GM12878 (cell line): Measurements from ENCODE around the gene MAP1A. TPM values are rescaled to one million over a fixed set of nuclear protein-coding genes. Genes with fewer than 3 reads are reported as not detected.

Source experiments
- ATAC-seq: fragments of 200-7000 bp; cut with Tn5 transposase; 3 replicates; pipeline ENCODE4 v1.9.1; 2020; ENCODE audit warnings: mild to moderate bottlenecking, moderate library complexity
- BruUV-seq: library from RNA; stranded (reverse); fragments of 400-500 nt; replicated peaks from 2 replicates; lab custom pipeline; 2021; lab: Mats Ljungman, UMichigan
- CTCF ChIA-PET: fragments of 300-600 bp; sonication (Branson Sonifier 250); formaldehyde crosslinking; extraction: SDS; loops from one replicate; lab custom pipeline; 2021; ENCODE audit warnings: inconsistent platforms; lab: Yijun Ruan, JAX
- POLR2A ChIA-PET: fragments of 350-600 bp; formaldehyde crosslinking; extraction: SDS; loops from one replicate; lab custom pipeline; 2021; ENCODE audit warnings: inconsistent platforms; lab: Charles Lee
- RAD21 ChIA-PET: fragments of 300-600 bp; sonication (Branson Sonifier 250); formaldehyde crosslinking; loops from one replicate; lab custom pipeline; 2023; ENCODE audit warnings: antibody characterized with exemption; ENCODE audit not compliant: unreplicated experiment; lab: Charles Lee
- SMC1A ChIA-PET: fragments of 300-600 bp; sonication (Branson Sonifier 250); formaldehyde crosslinking; loops from one replicate; lab custom pipeline; 2023; ENCODE audit not compliant: unreplicated experiment, uncharacterized antibody; lab: Charles Lee
- DNase-seq: peaks from one replicate; pipeline ENCODE4 v3.0.0-alpha.2; 2011; ENCODE audit warnings: low read depth, low spot score
- FAIRE-seq: peaks from 3 replicates; lab custom pipeline; 2011; peaks lifted over from hg19 to GRCh38; lab: Jason Lieb, UNC
- H2AFZ ChIP-seq: 2 replicates; pipeline ENCODE4 v1.6.0; 2011; ENCODE audit warnings: low read depth, low read length, control low read depth; ENCODE audit not compliant: control insufficient read depth
- H3K27ac ChIP-seq: 2 replicates; pipeline ENCODE4 v1.5.1; 2011; ENCODE audit warnings: control low read depth; ENCODE audit not compliant: control insufficient read depth, insufficient read depth
- H3K27me3 ChIP-seq, 2 experiments: replicated peaks in 1 of 2; 2 replicates each; pipeline versions ENCODE4 v1.6.0 to v1.6.1; 2011; ENCODE audit warnings: low read length in 1 of 2; ENCODE audit not compliant: control insufficient read depth in 2 of 2, insufficient read depth in 2 of 2
- H3K36me3 ChIP-seq, 2 experiments: 2 replicates each; pipeline ENCODE4 v1.5.1; 2011; ENCODE audit warnings: low read length in 1 of 2; ENCODE audit not compliant: control insufficient read depth in 2 of 2, insufficient read depth in 2 of 2
- H3K4me1 ChIP-seq: 2 replicates; pipeline ENCODE4 v1.6.1; 2011; ENCODE audit warnings: mild to moderate bottlenecking, low read length, moderate library complexity, mixed read lengths; ENCODE audit not compliant: control insufficient read depth, insufficient read depth
- H3K4me2 ChIP-seq: 2 replicates; pipeline ENCODE4 v1.6.0; 2011; ENCODE audit warnings: control low read depth; ENCODE audit not compliant: control insufficient read depth, insufficient read depth
- H3K4me3 ChIP-seq: fragments of 200-600 bp; sonication (generic); 2 replicates; pipeline ENCODE4 v1.5.1; 2016
- H3K79me2 ChIP-seq: 2 replicates; pipeline ENCODE4 v1.6.0; 2011; ENCODE audit warnings: low read length; ENCODE audit not compliant: control insufficient read depth, insufficient read depth
- H3K9ac ChIP-seq: 2 replicates; pipeline ENCODE4 v1.8.0; 2011; ENCODE audit warnings: low read length, control low read depth, mixed read lengths; ENCODE audit not compliant: control insufficient read depth, insufficient read depth
- H3K9me3 ChIP-seq: replicated peaks from 3 replicates; pipeline ENCODE4 v1.5.1; 2011; ENCODE audit warnings: mild to moderate bottlenecking, low read length; ENCODE audit not compliant: control insufficient read depth, insufficient read depth
- H4K20me1 ChIP-seq: 2 replicates; pipeline ENCODE4 v1.6.0; 2011; ENCODE audit not compliant: control insufficient read depth, insufficient read depth
- CHD4 ChIP-seq: fragments of 200-600 bp; sonication (generic); IDR thresholded peaks from 2 replicates; pipeline ENCODE4 v1.6.1; 2016; ENCODE audit warnings: mild to moderate bottlenecking
- CTCF ChIP-seq, 3 experiments: IDR thresholded peaks in 2 of 3; conservative IDR thresholded peaks in 1 of 3; 2 replicates each; pipeline ENCODE4 v1.5.1; 2011; ENCODE audit warnings: low read depth in 3 of 3, low read length in 3 of 3, mild to moderate bottlenecking in 3 of 3, control low read depth in 2 of 3, moderate library complexity in 2 of 3, inconsistent platforms in 1 of 3, mixed read lengths in 1 of 3; ENCODE audit not compliant: control insufficient read depth in 2 of 3, insufficient read depth in 1 of 3; ENCODE audit errors: extremely low read depth in 1 of 3
- NKRF ChIP-seq: fragments of 450-650 bp; conservative IDR thresholded peaks from 2 replicates; pipeline ENCODE4 v1.6.1; 2017; ENCODE audit warnings: mild to moderate bottlenecking, moderate library complexity
- PAX8 ChIP-seq: fragments of 450-650 bp; IDR thresholded peaks from 2 replicates; pipeline ENCODE4 v1.6.1; 2017; ENCODE audit warnings: mild to moderate bottlenecking, moderate library complexity
- SMC3 ChIP-seq: IDR thresholded peaks from 2 replicates; pipeline ENCODE4 v1.6.1; 2011; ENCODE audit warnings: low read length, improper control_type of control experiment, borderline replicate concordance
- STAT1 ChIP-seq: fragments of 450-650 bp; conservative IDR thresholded peaks from 2 replicates; pipeline ENCODE4 v1.6.1; 2014; ENCODE audit warnings: antibody characterized with exemption, mild to moderate bottlenecking
- TCF7 ChIP-seq: IDR thresholded peaks from 2 replicates; pipeline ENCODE4 v1.6.1; 2014; ENCODE audit warnings: antibody characterized with exemption, borderline replicate concordance
- ZNF207 ChIP-seq: fragments of 450-650 bp; IDR thresholded peaks from 2 replicates; pipeline ENCODE4 v1.6.1; 2014; ENCODE audit warnings: antibody characterized with exemption, mild to moderate bottlenecking, borderline replicate concordance
- ZNF217 ChIP-seq: fragments of 450-650 bp; IDR thresholded peaks from 2 replicates; pipeline ENCODE4 v1.6.1; 2017; ENCODE audit warnings: antibody characterized with exemption, mild to moderate bottlenecking
- WGBS: methylation state at CpG from one replicate; pipeline ENCODE4 v1.1.6; 2016; ENCODE audit warnings: low lambda C conversion rate; ENCODE audit not compliant: insufficient replicate concordance, insufficient coverage; ENCODE audit errors: missing lambda C conversion rate; 5-methylcytosine and 5-hydroxymethylcytosine counted together
- in situ Hi-C: fragments of 300-500 bp; cut with MboI; formaldehyde crosslinking; loops from 9 replicates; pipeline ENCODE4 v1.14.3; 2018; ENCODE audit warnings: mixed read lengths
- intact Hi-C: fragments of 100-400 bp; cut with micrococcal nuclease; formaldehyde crosslinking; loops from one replicate; pipeline ENCODE4 v1.14.2; 2022; ENCODE audit not compliant: unreplicated experiment
- polyA plus RNA-seq, 11 experiments: library from polyadenylated mRNA; depleted of rRNA in 4 of 11; unstranded in 6 of 11; stranded (reverse) in 5 of 11; fragments of >200 nt; fragmentation: Nextera tagmentation in 4 of 11; fragmentation: Illumina TruSeq in 1 of 11; extraction: Ambion mirVana in 4 of 11; extraction: Trizol in 1 of 11; gene quantifications; 1 replicate in 1 of 11; 2 replicates in 10 of 11; pipeline versions ENCODE4 v1.2.1 to v1.2.3, GENCODE V29; 2011 to 2016; ENCODE audit warnings: inconsistent platforms in 2 of 11, missing spikeins in 2 of 11, low read depth in 1 of 11
- total RNA-seq, 4 experiments: library from RNA; depleted of rRNA in 3 of 4; stranded (reverse); fragments of >200 nt in 3 of 4; fragmentation: Illumina TruSeq in 1 of 4; extraction: Trizol in 1 of 4; gene quantifications; 2 replicates each; pipeline versions ENCODE4 v1.2.1 to v1.2.3, GENCODE V29; 2013 to 2021
- TF ChIP-seq, protein P1 (sequence below): fragments of 150-350 bp; IDR thresholded peaks from 2 replicates; pipeline ENCODE4 v1.6.1; 2014; ENCODE audit warnings: mild to moderate bottlenecking, low read depth, low read length
- TF ChIP-seq, protein P2 (sequence below): IDR thresholded peaks from 2 replicates; pipeline ENCODE4 v1.6.1; 2011; ENCODE audit warnings: low read depth, low read length, improper control_type of control experiment, borderline replicate concordance

MAP1A gene
- total and polyA plus RNA-seq, 10 of the 15 experiments (the other 5 are each of a cell fraction or from before 2014, with no cell fraction given) = under 0.01 to 0.10 (median 0.05) TPM

DNA sequence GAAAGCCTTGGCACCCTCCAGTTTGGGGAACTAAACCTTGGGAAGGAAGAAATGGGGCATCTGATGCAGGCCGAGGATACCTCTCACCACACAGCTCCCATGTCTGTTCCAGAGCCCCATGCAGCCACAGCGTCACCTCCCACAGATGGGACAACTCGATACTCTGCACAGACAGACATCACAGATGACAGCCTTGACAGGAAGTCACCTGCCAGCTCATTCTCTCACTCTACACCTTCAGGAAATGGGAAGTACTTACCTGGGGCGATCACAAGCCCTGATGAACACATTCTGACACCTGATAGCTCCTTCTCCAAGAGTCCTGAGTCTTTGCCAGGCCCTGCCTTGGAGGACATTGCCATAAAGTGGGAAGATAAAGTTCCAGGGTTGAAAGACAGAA, 7.7 kb downstream of the MAP1A start:
- TF ChIP-seq NKRF = no peak
- TF ChIP-seq, protein P1, sequence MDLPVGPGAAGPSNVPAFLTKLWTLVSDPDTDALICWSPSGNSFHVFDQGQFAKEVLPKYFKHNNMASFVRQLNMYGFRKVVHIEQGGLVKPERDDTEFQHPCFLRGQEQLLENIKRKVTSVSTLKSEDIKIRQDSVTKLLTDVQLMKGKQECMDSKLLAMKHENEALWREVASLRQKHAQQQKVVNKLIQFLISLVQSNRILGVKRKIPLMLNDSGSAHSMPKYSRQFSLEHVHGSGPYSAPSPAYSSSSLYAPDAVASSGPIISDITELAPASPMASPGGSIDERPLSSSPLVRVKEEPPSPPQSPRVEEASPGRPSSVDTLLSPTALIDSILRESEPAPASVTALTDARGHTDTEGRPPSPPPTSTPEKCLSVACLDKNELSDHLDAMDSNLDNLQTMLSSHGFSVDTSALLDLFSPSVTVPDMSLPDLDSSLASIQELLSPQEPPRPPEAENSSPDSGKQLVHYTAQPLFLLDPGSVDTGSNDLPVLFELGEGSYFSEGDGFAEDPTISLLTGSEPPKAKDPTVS = no peak
- TF ChIP-seq CHD4 = no peak
- no peak for TF ChIP-seq TCF7
- TF ChIP-seq, protein P2, sequence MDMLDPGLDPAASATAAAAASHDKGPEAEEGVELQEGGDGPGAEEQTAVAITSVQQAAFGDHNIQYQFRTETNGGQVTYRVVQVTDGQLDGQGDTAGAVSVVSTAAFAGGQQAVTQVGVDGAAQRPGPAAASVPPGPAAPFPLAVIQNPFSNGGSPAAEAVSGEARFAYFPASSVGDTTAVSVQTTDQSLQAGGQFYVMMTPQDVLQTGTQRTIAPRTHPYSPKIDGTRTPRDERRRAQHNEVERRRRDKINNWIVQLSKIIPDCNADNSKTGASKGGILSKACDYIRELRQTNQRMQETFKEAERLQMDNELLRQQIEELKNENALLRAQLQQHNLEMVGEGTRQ = no peak
- no peak for TF ChIP-seq SMC3
- TF ChIP-seq ZNF207 = no peak
- TF ChIP-seq ZNF217 = no peak
- no peak for TF ChIP-seq PAX8
- TF ChIP-seq CTCF (IDR thresholded peaks at IDR 0.05 in 2 of 3, conservative IDR thresholded peaks at IDR 0.05 in 1 of 3; ENCODE audit: control insufficient read depth in 2 of 3, extremely low read depth in 1 of 3, insufficient read depth in 1 of 3, low read depth in 3 of 3, low read length in 3 of 3) = no peak
- TF ChIP-seq STAT1 = no peak
- no peaks in the 10 kb centered on the region for H4K20me1 ChIP-seq
- no peaks in the 10 kb centered on the region for H3K9me3 ChIP-seq
- FAIRE-seq (no peak), ATAC-seq (no peak), DNase-seq (no peak)
- ChIA-PET SMC1A (no interaction called here), CTCF (no interaction called here), RAD21 (no interaction called here), POLR2A (no interaction called here)
- no peaks in the 10 kb centered on the region for H3K36me3 ChIP-seq
- no peak overlapping the region for H3K27ac ChIP-seq
- H3K4me1 ChIP-seq = no peaks in the 10 kb centered on the region
- no TSS peak for BruUV-seq
- H3K4me3 ChIP-seq = no peak overlapping the region
- no peak overlapping the region for H2AFZ ChIP-seq
- H3K9ac ChIP-seq = no peak overlapping the region
- intact Hi-C loops = no loop called here
- H3K4me2 ChIP-seq = no peak overlapping the region
- H3K27me3 ChIP-seq = peaks cover 0 to 2% of the 10 kb centered on the region in 2 experiments; a peak in 2 of 4 replicates
- WGBS = 35% methylated on average over 4 of the region's 4 CpGs
- no peaks in the 10 kb centered on the region for H3K79me2 ChIP-seq
- in situ Hi-C loops = no loop called here
